NCI-H748 treated with DMSO at 0.1 percent for 48 hours (cell line): ENCODE results near the gene MIX23.

Experiments used
- DNase-seq: peaks from one replicate; lab custom pipeline; 2025; lab: John Stamatoyannopoulos, UW

The MIX23 gene

DNA sequence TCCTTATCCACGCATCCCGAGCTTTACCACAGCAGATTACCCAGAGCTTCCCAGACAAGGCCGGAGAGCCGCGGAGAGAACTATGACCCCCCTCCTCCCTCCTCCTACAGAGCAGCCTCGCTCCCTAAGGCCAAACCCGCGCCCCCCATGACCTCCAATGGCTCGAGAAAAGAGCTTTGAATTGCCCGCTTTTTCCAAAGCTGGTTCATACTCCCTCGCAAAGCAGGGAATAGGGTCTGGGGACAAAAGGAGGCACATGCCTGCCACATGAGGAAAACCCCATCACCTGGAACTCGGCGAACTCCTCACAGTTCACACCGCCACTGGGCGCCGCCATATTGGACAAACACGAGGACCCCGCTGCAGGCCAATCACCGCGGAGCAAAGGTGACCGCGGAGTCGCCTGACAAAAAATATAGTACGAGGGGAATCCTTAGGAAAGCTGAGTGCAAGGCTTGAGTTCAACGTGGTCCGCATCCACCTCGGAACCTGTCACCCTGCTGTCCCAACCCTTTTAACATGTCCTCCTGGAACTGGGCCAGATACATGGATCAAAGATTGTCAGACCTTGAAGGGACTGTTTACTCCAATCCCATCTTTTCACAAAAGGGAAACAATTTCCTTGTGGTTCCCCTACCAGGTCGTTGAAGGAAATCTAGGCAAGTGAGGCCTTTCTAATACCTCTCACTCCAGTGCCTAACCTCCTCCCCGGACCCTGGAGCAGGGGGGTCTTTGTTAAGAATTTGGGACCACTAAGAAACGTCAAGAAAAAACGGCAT, at the start of gene MIX23:
MIX23 (minus strand) TSS at position 344 of the 779 bp plus-strand sequence; CDS start at position 337, 7 bp downstream.
- peak; percentile 77 for DNase-seq

DNA sequence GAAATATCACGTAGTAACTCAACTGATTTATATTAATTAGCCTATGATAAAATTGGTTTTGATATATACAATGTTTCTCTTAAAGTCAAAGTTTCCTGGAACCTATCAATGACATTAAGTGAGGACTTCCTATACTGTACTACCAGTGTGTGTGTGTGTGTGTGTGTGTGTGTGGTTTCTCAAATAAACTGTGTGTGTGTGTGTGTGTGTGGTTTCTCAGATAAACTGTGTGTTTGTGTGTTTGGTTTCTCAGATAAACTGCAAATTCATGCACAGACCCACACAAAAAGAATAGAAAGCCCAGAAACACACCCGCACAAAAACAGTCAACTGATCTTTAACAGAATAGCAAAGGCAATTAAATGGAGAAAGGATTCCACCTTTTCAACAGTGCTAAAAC, 47.3 kb upstream of the MIX23 start:
- no peak for DNase-seq

DNA sequence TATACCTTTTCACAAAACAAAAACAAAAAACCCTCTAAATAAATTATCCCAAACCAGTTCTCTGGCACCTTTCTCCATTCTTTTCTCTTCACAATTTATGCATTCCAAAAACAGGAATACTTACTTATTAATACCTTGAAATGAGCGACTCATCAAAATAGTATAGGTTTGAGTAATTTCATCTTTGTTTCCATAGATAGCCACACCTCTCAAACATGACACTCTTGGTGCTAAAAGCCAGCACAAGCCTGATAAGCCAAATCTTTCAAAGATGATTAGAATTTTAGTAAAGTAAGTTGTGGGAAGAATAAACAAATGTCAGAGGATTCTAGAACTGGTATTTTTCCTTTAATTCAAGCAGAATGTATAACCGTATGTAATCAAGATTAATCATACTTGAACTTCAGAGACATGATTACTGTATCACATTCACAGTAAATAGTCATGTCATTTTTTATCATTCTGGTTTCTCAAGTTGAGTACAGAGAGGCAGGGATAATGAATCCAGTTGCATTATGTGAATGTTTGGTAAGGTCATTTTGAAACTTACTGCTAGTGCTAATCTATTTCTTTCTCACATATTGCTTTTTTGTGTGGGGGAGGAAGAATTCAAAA, 44.9 kb upstream of the MIX23 start:
- no peak for DNase-seq

DNA sequence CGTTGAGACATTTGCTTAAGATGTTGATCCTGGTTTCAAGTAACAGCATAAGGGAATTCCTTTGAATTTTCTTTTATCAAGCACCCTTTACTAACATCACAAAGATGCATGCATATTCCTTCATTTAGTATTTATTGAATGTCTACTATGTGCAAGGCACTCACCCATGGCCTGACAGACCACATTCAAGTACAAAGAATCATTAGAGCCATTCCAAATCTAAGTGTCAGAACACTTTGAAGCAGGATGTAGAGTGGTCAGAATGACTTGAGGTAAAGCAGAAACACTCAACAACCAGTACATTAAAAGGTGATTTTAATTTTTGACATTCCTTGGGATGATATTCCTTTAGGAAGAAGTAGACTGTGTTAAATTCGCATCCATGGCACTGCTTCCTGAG, 38.8 kb upstream of the MIX23 start:
- no peak for DNase-seq

DNA sequence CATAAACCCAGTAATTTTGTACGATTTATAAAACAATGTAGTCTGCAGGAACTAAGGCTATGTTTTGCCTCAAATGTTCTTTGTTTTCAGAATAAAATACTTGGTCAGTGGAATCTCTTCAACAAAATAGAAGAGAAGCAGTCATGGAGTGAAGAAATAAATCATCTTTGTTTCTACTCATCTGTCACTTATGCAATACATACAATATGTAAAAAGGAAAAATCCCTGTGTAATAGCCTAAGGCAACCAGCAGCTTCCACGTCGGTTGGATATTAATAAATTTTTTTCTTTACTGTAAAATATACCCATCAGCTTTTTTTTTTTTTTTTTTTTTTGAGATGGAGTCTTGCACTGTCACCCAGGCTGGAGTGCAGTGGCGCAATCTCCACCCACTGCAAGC, 38.1 kb upstream of the MIX23 start:
- DNase-seq: no peak

DNA sequence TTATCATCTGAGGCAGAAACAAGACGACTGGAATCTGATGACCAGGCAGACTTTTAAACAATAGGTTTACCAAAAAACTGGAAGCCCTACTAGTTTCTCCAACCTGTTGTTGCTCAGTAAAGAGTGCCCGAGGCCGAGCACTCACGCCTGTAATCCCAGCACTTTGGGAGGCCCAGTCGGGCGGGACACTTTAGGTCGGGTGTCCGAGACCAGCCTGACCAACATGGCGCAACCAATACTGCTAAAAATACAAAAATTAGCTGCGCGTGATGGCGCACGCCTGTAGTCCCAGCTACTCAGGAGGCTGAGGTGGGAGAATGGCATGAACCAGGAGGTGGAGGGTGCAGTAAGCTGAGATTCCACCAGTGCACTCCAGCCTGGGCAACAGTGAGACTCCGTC, 33.9 kb upstream of the MIX23 start:
- no peak for DNase-seq

DNA sequence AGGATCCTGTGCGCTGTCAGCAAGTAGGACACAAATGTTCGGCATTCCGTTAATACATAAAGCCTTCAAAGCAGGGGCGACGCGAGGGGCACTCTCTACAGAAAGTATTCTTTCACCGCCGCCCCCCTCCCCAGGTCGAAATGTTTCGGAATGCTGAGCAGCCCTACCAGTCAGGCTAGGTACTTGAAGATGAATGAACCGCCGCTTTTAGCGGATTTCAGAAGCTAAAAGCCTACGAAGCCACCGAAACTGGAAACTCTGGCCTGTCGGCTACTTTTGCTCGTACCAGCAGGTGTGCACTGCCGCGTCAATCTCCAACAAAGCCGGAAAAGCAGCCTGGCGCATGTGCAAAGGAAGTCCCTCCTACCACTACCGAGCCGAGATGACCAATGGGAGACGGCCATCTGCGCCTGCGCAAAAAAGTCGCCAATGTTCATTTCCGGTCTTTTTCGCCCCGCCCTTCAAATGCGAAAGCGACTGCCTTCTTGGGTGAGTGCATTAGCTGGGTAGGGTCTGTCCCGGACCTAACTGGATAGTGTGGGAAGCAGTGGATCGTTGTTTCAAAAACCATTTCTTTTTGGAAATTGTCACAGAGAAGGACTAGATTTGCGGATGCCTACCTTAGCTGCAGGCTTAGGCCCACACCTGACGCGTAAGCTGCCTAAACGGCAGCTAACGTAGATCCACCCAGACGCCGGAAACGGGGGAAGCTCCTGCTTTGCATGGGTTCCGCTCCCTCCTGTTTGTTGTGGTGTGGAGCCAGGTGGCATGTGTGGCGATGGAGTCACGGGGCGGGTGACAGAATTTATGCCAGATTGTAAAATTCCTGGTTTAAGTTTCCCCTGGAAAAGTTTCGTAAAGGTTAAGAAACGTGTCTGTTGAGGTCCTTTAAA, 33.0 kb upstream of the MIX23 start, which contains the start of gene WDR5B:
WDR5B (minus strand) TSS at position 301 of the 893 bp plus-strand sequence. CDS start 534 bp downstream, outside the sequence.
- no peak for DNase-seq

DNA sequence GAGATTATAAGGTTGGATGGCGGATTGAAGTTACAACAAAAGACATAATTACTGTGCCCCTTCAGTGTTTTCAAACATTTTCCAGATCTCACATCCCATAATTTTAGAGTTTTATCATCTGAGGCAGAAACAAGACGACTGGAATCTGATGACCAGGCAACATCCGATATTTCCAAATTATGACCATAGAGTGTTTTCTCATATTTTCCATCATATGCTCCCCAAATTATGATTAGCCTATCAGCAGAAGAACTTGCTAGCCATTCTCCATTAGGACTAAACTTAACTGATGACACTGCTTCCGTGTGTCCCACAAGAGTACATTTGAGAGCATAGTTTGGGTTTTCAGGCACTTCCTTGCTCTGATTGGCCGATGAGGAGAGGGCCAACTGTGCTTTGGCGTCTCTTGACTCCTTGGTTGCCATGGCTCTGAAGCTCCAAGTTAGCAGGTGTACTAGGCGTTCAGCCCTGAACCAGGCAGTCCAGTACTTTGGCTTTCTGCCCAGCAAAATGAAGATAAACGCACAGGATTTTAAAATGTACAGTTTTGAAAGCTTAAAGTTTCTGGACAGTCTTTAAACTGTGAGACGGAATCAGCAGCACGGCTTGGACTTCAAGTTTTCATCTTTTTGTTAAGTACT, 32.2 kb upstream of the MIX23 start:
- no peak for DNase-seq

DNA sequence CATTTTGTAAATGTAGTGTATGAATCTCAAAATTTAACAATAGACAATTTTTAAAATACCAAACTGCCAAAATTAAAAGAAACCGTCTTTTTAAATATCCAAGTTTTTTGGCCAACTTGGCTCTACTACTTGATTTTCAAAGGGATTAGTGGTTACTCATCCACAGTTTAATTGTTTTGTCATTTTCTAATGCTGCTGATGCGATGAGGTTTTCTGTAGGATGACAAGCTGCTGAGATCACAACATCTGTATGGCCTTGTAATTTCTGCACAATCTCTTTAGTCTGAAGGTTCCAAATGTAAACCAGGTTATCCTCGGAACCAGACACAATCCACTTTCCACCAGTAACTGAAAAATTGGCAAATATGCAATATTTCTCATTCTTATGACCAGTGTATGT, 31.4 kb upstream of the MIX23 start:
- DNase-seq: no peak

DNA sequence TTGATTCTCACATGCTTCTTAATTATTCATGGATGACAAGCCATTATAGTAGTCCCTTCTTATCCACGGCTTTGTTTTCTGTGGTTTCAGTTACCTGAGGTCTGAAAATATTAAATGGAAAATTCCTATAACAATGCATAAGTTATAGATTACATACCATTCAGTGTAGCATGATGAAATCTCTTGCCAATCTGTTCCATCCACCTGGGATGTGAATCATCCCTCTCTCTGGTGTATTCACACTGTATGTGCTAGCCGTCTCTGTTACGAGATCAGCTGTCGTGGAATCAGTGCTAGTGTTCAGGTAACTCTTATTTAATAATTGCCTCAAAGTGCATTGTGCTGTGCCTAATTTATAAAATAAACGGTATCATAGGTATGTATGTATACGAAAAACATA, 27.6 kb upstream of the MIX23 start:
- DNase-seq: no peak

DNA sequence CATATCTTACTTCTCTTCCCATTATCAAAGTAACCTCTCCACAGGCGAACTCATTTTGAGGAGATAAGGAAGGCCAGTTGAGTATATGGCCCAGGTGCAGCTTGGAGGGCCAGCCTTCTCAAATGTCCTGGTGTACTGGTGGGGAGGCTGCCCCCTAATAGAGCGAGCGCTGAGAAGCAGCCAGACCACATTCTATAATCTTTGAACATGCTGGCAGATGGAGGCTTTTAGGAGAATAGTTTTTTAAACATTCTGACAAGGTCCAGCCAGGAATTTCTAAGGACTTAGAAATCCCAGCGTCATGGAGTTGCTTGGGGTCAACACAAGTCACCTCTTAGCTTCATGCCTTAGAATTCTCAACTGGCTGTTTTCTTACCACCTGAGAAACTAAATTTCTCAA, 27.1 kb upstream of the MIX23 start:
- DNase-seq: no peak

DNA sequence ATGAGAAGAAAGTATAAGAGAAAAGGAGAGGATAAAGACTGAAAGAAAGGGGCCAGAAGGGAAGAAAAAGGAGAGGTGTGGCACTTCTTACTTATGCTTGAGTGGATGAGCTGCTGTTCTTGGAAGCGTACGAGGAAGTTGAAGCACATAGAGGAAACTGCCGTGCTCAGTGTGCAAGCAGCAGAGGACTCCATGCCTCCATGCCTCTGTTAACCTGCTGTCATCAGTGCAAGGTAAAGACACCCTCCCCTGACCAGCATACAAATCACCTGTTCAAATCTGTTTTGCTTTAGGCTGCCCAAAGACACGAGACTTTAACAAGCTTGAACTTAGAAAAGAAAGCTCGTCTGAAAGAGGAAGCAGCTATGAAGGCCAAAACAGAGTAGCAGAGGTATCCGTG, 26.4 kb upstream of the MIX23 start:
- DNase-seq: no peak

DNA sequence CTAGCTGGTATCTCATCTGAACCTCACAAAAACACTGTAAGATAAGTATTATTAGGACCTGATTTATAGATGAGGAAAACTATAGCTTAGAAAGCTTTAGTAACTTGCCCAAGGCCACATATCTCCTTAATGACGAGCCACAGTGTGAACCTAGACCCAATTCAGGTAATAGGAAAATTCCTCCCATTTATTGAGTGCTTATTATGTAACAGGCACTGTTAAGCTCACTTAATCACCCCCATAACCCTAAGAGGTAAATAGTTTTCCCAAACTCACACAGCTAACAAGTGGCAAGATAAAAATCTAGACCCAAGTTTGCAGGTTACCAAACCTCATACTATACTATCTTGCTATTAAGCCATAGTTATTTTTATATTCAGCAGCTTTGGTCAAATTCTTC, 24.9 kb upstream of the MIX23 start:
- DNase-seq: no peak

DNA sequence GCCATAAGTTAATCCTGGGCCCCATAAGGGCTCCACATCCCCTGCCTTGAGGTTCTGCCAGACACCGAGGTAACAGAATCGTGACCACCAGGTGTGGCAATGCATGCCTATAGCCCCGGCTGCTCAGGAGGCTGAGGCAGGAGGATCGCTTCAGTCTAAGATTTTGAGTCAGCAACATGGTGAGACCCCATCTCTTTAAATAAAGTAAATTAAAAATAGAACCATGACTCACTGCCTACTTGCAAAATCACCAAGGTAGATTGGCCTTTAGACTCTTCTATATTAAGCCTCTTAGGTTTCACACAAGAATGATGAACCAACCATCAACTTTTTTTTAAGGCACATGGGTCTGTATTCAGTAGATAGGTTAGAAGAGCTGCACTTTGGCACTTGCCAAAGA, 23.2 kb upstream of the MIX23 start:
- no peak for DNase-seq

DNA sequence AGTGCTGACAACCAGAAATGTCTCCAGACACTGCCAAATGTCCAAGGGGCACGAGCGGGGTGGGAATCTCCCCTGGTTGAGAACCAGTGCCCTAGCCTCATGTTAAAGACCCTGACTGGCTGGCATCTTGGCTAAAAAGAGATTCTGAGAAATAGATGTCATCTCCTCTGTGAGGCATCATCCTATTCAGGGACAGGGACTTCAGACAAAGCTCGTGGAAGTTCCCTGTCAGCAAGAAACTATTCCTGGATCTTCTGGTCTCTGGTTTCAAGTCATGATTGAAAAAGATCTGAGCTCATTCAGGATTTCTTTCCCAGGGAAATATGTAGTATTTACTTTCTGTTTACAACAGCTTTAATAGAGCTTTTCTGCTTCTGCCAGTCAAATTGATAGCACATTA, 22.0 kb upstream of the MIX23 start:
- DNase-seq: no peak

DNA sequence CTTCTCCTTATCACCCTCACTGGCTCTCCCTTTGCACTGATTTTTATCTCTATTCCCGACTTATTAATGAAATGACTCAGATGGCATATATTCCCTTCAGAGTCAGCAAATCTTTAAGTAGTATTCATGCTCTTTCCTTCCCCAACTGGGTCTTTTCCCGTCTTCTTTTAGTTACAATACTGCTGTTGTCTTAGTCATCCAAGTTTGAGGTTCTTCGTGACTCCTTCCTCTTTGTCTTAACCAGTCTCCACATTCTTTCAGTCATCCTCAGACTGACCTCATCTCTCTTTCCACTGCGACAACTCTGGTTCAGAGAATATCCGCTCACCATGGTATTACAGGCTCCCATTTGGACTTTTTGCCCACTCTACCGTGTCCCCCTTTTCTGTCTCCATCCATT, 20.5 kb upstream of the MIX23 start:
- no peak for DNase-seq

DNA sequence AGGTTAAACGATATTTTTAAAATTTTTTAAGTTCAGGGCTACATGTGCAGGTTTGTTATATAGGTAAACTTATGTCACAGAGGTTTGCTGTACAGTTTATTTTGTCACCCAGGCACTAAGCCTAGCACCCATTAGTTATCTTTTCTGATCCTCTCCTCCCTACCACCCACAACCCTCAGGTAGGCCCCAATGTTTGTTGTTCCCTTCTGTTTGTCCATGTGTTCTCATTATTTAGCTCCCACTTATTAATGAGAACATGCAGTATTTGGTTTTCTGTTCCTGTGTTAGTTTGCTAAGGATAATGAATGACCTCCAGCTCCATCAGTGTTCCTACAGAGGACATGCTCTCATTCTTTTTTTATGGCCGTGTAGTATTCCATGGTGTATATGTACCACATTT, 15.9 kb upstream of the MIX23 start:
- no peak for DNase-seq

DNA sequence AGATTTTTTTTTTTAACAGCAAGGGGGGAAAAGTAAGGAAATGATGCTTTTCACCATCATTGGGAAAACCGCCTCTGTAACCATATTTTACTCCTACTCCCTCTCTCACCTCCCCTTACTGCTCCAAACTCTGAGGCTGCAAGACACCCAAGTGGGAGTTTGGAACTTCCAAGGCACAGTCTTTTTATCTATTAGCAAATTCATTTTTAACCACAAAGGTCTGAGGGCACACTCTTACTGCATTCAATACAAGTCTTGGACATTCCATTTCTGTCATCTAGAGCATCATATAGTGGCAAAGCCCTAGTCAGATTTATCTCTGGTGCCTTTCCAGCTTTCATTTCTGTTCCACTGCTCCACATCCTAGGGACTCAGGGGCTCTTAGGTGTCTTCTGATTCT, 14.2 kb upstream of the MIX23 start:
- no peak for DNase-seq

DNA sequence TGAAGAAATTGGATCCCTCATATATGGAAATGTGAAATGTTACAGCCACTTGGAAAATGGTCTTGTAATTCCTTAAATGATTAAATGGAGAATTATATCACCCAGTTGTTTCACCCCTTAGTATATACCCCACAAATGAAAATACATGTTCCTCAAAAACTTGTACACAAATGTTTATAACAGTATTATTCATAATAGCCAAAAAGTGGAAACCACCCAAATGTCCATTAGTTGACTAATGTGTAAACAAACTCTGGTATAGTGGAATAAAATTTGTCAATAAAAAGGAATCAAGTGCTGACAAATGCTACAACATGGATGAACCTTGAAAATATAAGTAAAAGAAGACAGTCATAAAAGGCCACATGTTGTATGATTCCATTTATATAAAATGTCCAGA, 13.5 kb upstream of the MIX23 start:
- DNase-seq: no peak

DNA sequence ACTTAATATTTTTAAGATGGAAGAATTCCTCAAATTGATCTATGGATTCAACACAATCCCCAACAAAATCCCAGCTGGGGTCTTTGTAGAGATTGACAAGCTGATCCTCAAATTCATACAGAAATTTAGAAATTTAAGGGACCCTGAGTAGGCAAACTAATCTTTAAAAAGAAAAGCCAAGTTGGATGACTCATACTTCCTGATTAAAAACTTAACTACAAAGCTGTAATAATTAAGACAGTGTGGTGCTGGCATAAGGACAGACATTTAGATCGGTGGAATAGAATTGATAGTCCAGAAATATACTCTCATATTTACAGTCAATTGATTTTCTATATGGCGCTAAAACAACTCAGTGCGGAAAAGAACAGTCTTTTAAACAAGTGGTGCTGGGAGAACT, 12.6 kb upstream of the MIX23 start:
- no peak for DNase-seq

DNA sequence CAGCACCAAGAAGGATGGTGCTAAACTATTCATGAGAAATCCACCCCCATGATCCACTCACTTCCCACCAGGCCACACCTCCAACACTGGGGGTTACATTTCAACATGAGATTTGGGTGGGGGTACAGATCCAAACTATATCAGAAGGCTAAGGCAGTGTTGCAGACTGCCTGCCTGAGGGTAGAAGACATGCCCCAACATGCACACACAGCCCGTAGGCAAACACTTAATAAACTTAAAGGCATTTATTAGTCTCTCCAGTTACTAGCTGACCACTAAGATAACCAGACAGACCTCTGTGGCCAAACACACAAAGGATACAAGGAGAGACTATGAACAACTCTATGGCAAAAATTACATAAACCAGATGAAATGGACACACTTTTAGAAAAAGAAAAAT, 11.1 kb upstream of the MIX23 start:
- DNase-seq: no peak
